Peyer's patch (tissue), 4 donors: ENCODE data around the gene ZBTB24.
"Not testable (repeated sequence)": the region's sequence is repeated elsewhere in the genome, so short reads cannot be mapped to it uniquely, and the experiment has no call there.

Experiments
- POLR2A ChIP-seq, 2 donors: fragments of 450-650 bp; IDR thresholded peaks; one replicate each; pipeline ENCODE4 v1.5.1; 2017; ENCODE audit warnings: antibody characterized with exemption in 2 of 2, mild to moderate bottlenecking in 2 of 2, moderate library complexity in 2 of 2
- TF ChIP-seq, protein P1 (sequence below), 6 experiments: fragments of 450-650 bp in 4 of 6; fragments of 200-600 bp in 2 of 6; sonication (generic) in 1 of 6; IDR thresholded peaks; one replicate each; pipeline ENCODE4 v1.5.1; 2017 to 2019; ENCODE audit warnings: antibody characterized with exemption in 6 of 6, mild to moderate bottlenecking in 3 of 6, moderate library complexity in 1 of 6

DNA sequence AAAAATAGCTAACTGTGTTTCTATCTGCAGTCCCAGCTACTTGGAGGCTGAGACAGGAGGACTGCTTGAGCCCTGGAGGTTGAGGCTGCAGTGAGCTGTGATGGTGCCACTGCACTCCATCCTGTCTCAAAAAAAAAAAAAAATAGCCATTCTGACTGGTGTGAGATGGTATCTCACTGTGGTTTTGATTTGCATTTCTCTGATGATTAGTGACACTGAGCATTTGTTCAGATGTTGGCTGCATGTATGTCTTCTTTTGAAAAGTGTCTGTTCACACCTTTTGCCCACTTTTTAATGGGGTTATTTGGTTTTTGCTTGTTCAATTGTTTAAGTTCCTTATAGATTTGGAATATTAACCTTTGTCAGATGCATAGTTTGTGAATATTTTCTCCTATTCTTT is 36.6 kb upstream of the ZBTB24 start:
- TF ChIP-seq, protein P1, sequence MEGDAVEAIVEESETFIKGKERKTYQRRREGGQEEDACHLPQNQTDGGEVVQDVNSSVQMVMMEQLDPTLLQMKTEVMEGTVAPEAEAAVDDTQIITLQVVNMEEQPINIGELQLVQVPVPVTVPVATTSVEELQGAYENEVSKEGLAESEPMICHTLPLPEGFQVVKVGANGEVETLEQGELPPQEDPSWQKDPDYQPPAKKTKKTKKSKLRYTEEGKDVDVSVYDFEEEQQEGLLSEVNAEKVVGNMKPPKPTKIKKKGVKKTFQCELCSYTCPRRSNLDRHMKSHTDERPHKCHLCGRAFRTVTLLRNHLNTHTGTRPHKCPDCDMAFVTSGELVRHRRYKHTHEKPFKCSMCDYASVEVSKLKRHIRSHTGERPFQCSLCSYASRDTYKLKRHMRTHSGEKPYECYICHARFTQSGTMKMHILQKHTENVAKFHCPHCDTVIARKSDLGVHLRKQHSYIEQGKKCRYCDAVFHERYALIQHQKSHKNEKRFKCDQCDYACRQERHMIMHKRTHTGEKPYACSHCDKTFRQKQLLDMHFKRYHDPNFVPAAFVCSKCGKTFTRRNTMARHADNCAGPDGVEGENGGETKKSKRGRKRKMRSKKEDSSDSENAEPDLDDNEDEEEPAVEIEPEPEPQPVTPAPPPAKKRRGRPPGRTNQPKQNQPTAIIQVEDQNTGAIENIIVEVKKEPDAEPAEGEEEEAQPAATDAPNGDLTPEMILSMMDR (IDR thresholded peaks at IDR 0.05): not testable (repeated sequence)
- TF ChIP-seq POLR2A (IDR thresholded peaks at IDR 0.05): not testable (repeated sequence)
